HepG2 (cell line): ENCODE data around the gene RHO. TPM values are rescaled to one million over a fixed set of nuclear protein-coding genes. Genes with fewer than 3 reads are reported as not detected.

ENCODE experiments used
- ATF6 ChIP-seq: sonication (generic); formaldehyde crosslinking; conservative IDR thresholded peaks from 2 replicates; pipeline ENCODE4 v1.4.0; 2020; ENCODE audit warnings: missing genetic modification reagents
- ATF7 ChIP-seq, 2 experiments: fragments of 450-650 bp in 1 of 2; sonication (generic) in 1 of 2; formaldehyde crosslinking in 1 of 2; IDR thresholded peaks; 2 replicates each; pipeline versions ENCODE4 v1.4.0 to v1.6.1; 2016 to 2020; ENCODE audit warnings: antibody characterized with exemption in 1 of 2, mild to moderate bottlenecking in 1 of 2, missing genetic modification reagents in 1 of 2
- CBX5 ChIP-seq: sonication (generic); formaldehyde crosslinking; IDR thresholded peaks from 2 replicates; pipeline ENCODE4 v1.4.0; 2020; ENCODE audit warnings: missing genetic modification reagents, borderline replicate concordance
- FOXJ3 ChIP-seq: sonication (generic); formaldehyde crosslinking; IDR thresholded peaks from 2 replicates; pipeline ENCODE4 v1.4.0; 2020; ENCODE audit warnings: missing genetic modification reagents, mild to moderate bottlenecking, borderline replicate concordance
- GMEB1 ChIP-seq: sonication (generic); formaldehyde crosslinking; IDR thresholded peaks from 2 replicates; pipeline ENCODE4 v1.5.1; 2020; ENCODE audit warnings: missing genetic modification reagents, mild to moderate bottlenecking, borderline replicate concordance
- JUND ChIP-seq: sonication (generic); formaldehyde crosslinking; IDR thresholded peaks from 2 replicates; pipeline ENCODE4 v1.8.0; 2022; ENCODE audit warnings: mild to moderate bottlenecking, missing genetic modification reagents
- KDM5B ChIP-seq: sonication (generic); formaldehyde crosslinking; IDR thresholded peaks from 2 replicates; pipeline ENCODE4 v1.4.0; 2020; ENCODE audit warnings: missing genetic modification reagents, mild to moderate bottlenecking, borderline replicate concordance
- KLF11 ChIP-seq: IDR thresholded peaks from 2 replicates; pipeline ENCODE4 v1.6.1; 2016; ENCODE audit warnings: missing compliant biosample characterization
- KLF12 ChIP-seq: sonication (generic); formaldehyde crosslinking; IDR thresholded peaks from 2 replicates; pipeline ENCODE4 v1.4.0; 2020; ENCODE audit warnings: missing genetic modification reagents, borderline replicate concordance
- MEIS1 ChIP-seq: sonication (generic); formaldehyde crosslinking; IDR thresholded peaks from 2 replicates; pipeline ENCODE4 v1.9.0; 2021; ENCODE audit warnings: mild to moderate bottlenecking, missing genetic modification reagents, moderate library complexity, borderline replicate concordance
- NR2F6 ChIP-seq, 2 experiments: IDR thresholded peaks; 2 replicates each; pipeline ENCODE4 v1.6.1; 2016; ENCODE audit warnings: antibody characterized with exemption in 1 of 2, mild to moderate bottlenecking in 1 of 2
- TFE3 ChIP-seq: IDR thresholded peaks from 2 replicates; pipeline ENCODE4 v1.6.1; 2016
- TSC22D2 ChIP-seq: sonication (generic); formaldehyde crosslinking; IDR thresholded peaks from 2 replicates; pipeline ENCODE4 v1.5.1; 2020; ENCODE audit warnings: missing genetic modification reagents, mild to moderate bottlenecking, borderline replicate concordance
- ZMAT3 ChIP-seq: sonication (generic); formaldehyde crosslinking; conservative IDR thresholded peaks from 2 replicates; pipeline ENCODE4 v1.7.0; 2021; ENCODE audit warnings: missing genetic modification reagents
- ZNF281 ChIP-seq: sonication (generic); formaldehyde crosslinking; IDR thresholded peaks from 2 replicates; pipeline ENCODE4 v1.4.0; 2020; ENCODE audit warnings: missing genetic modification reagents, borderline replicate concordance
- ZNF30 ChIP-seq: sonication (generic); formaldehyde crosslinking; IDR thresholded peaks from 2 replicates; pipeline ENCODE4 v1.5.0; 2020; ENCODE audit warnings: mild to moderate bottlenecking, missing genetic modification reagents
- ZNF788 ChIP-seq: sonication (generic); formaldehyde crosslinking; IDR thresholded peaks from 2 replicates; pipeline ENCODE4 v1.5.0; 2020; ENCODE audit warnings: mild to moderate bottlenecking, missing genetic modification reagents, borderline replicate concordance
- polyA plus RNA-seq, 8 experiments: library from polyadenylated mRNA; depleted of rRNA in 3 of 8; stranded (reverse) in 7 of 8; unstranded in 1 of 8; fragments of >200 nt; fragmentation: Illumina TruSeq in 4 of 8; extraction: Trizol in 4 of 8; gene quantifications; 2 replicates each; pipeline versions ENCODE4 v1.2.1 to v1.2.3, GENCODE V29; 2011 to 2016; ENCODE audit warnings: low read depth in 4 of 8, missing spikeins in 1 of 8, mixed read lengths in 1 of 8; ENCODE audit not compliant: insufficient read depth in 1 of 8
- total RNA-seq, 5 experiments: library from RNA; depleted of rRNA; stranded (reverse); fragments of >200 nt; fragmentation: Illumina TruSeq; extraction: Trizol; gene quantifications; 2 replicates each; pipeline ENCODE4 v1.2.3, GENCODE V29; 2016; ENCODE audit warnings: low read depth in 1 of 5

The RHO gene
- total and polyA plus RNA-seq, 2 of the 13 experiments (the other 11 are each of a cell fraction or from before 2014, with no cell fraction given): not detected

GRCh38 chr3:129534428-129535027 is 6.1 kb downstream of the RHO start (continued):
- TF ChIP-seq KLF11 (CRISPR knock-in tag) (no peak), NR2F6 (IDR thresholded peaks at IDR 0.05) (no peak), NR2F6 (CRISPR knock-in tag; IDR thresholded peaks at IDR 0.05) (peak; percentile 60; the same call in 1 of the 2 replicates), CBX5 (CRISPR knock-in tag) (no peak), JUND (CRISPR knock-in tag) (no peak), GMEB1 (no peak), ATF7 (IDR thresholded peaks at IDR 0.05) (no peak), ATF7 (CRISPR knock-in tag; IDR thresholded peaks at IDR 0.05) (0 out of 2 replicates have a peak, but pooled peaks have one; percentile 49), KLF12 (no peak), ZNF788 (CRISPR knock-in tag) (peak; percentile 50; the same call in 1 of the 2 replicates), FOXJ3 (CRISPR knock-in tag) (no peak), ZNF30 (CRISPR knock-in tag) (no peak), ATF6 (CRISPR knock-in tag) (no peak), KDM5B (CRISPR knock-in tag) (0 out of 2 replicates have a peak, but pooled peaks have one; percentile 33), TSC22D2 (CRISPR knock-in tag) (peak; percentile 0; the same call in 1 of the 2 replicates), ZNF281 (CRISPR knock-in tag) (peak; percentile 95), ZMAT3 (no peak), TFE3 (peak; percentile 82; the same call in 1 of the 2 replicates), MEIS1 (CRISPR knock-in tag) (0 out of 2 replicates have a peak, but pooled peaks have one; percentile 45)
